ENCODE data around the gene SCN5A. TPM values are rescaled to one million over a fixed set of nuclear protein-coding genes. Genes with fewer than 3 reads are reported as not detected.

Gene SCN5A
- total RNA-seq, 1 donor from 2014 or later, result 4.2 TPM

GRCh38 chr3:38522002-38522401 is 127.5 kb downstream of the SCN5A start:
- Mint-ChIP-seq H3K9me3 (ENCODE audit: low read depth) (no peaks in the 10 kb centered on the region), H3K4me1 (ENCODE audit: low read depth) (peaks cover 4% of the 10 kb centered on the region), H3K36me3 (ENCODE audit: insufficient read depth) (peaks cover 12% of the 10 kb centered on the region), H3K27ac (peak overlapping the region; percentile 20), H3K27me3 (no peaks in the 10 kb centered on the region), H3K4me3 (ENCODE audit: low read depth) (no peak overlapping the region)
- no peak for DNase-seq (ENCODE audit: low spot score, unreplicated experiment)
- no peak for TF ChIP-seq CTCF (IDR thresholded peaks at IDR 0.05; ENCODE audit: unreplicated experiment)

DNA sequence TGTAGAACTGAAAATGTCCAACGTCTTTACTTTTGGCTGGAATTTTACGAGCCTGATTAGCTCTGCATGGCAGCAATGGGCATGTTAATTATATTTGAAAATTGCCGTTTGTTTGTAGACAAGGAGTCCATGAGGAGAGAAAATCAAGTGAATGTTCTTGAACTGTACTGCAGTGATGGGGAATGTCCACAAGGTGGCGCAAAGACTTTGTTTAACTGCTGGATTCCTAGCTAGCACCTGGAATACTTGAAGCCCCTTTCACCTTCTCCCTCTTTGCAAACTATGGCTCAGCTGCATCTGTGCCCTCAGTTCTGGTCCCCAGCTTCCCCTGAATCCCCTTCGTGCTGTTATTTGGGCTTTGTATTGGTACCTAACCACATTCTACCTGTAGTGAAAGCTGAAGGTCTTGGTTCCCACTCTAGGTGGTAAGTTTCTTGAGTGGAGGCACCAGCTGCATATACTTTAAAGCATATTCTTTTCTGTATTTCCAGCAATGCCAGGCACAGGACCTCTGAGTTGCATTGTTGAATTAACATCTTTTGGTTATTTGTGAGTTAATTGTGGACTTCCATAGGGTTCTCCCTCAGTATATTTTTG is 128.0 kb downstream of the SCN5A start:
- Mint-ChIP-seq H3K36me3 (ENCODE audit: insufficient read depth) (peaks cover 14% of the 10 kb centered on the region), H3K27ac (no peak overlapping the region), H3K4me1 (ENCODE audit: low read depth) (peaks cover 4% of the 10 kb centered on the region), H3K9me3 (ENCODE audit: low read depth) (no peaks in the 10 kb centered on the region), H3K27me3 (no peaks in the 10 kb centered on the region), H3K4me3 (ENCODE audit: low read depth) (no peak overlapping the region)
- DNase-seq (ENCODE audit: low spot score, unreplicated experiment), result peak; percentile 59
- TF ChIP-seq CTCF (IDR thresholded peaks at IDR 0.05; ENCODE audit: unreplicated experiment), result peak; percentile 93

DNA sequence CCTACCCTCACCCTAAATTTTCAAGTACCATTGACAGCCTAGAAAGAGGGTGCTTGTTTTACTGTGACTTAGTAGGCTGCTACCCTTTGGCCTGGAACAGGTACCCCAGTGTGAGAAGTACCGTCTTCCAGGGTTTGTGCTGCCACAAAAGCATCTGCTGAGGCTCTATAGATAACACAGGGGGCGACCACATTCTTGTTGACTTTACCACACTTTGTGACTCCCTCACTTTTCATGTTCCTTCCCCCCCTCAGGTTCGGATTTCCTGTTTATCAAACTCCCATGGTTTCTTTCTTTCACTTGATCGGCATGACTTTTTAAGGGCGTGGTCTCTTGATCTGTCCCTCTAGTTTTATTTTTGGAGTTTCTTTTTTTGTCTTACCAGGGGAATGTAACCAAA is 129.8 kb downstream of the SCN5A start:
- DNase-seq (ENCODE audit: low spot score, unreplicated experiment), result no peak
- no peaks in the 10 kb centered on the region for H3K9me3 Mint-ChIP-seq (ENCODE audit: low read depth)
- H3K4me1 Mint-ChIP-seq (ENCODE audit: low read depth), result peaks cover 4% of the 10 kb centered on the region
- H3K36me3 Mint-ChIP-seq (ENCODE audit: insufficient read depth), result peaks cover 7% of the 10 kb centered on the region
- no peak overlapping the region for H3K27ac Mint-ChIP-seq
- no peaks in the 10 kb centered on the region for H3K27me3 Mint-ChIP-seq
- no peak overlapping the region for H3K4me3 Mint-ChIP-seq (ENCODE audit: low read depth)
- TF ChIP-seq CTCF (IDR thresholded peaks at IDR 0.05; ENCODE audit: unreplicated experiment), result no peak

DNA sequence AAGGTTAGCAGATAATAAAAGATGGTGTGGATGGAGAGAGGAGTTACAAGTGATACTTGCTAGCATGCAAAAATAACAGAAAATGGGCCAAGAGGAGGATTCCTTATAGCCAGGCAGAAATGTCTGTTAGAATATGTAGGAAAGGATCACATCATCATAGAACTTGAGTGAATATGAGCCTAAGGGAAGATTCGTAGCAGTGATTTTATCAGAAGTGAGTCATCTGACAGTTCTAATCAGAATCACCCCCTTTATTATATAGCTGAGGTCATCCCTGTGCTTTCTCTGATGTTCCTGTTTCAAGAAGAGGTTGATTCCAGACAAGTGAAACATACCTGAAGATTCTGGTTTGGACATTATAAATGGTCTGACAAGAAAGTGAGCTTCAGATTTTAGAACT is 130.5 kb downstream of the SCN5A start:
- no peak overlapping the region for H3K4me3 Mint-ChIP-seq (ENCODE audit: low read depth)
- H3K27me3 Mint-ChIP-seq, result no peaks in the 10 kb centered on the region
- peaks cover 5% of the 10 kb centered on the region for H3K36me3 Mint-ChIP-seq (ENCODE audit: insufficient read depth)
- TF ChIP-seq CTCF (IDR thresholded peaks at IDR 0.05; ENCODE audit: unreplicated experiment), result no peak
- H3K4me1 Mint-ChIP-seq (ENCODE audit: low read depth), result peaks cover 4% of the 10 kb centered on the region
- H3K27ac Mint-ChIP-seq, result no peak overlapping the region
- H3K9me3 Mint-ChIP-seq (ENCODE audit: low read depth), result no peaks in the 10 kb centered on the region
- DNase-seq (ENCODE audit: low spot score, unreplicated experiment), result no peak

GRCh38 chr3:38516669-38517068 is 132.8 kb downstream of the SCN5A start:
- no peak overlapping the region for H3K27ac Mint-ChIP-seq

More at GRCh38 chr3:38516669-38517068, 132.8 kb downstream of the SCN5A start:
- TF ChIP-seq CTCF (IDR thresholded peaks at IDR 0.05; ENCODE audit: unreplicated experiment), result no peak
- no peaks in the 10 kb centered on the region for H3K9me3 Mint-ChIP-seq (ENCODE audit: low read depth)
- H3K27me3 Mint-ChIP-seq, result no peaks in the 10 kb centered on the region
- no peak for DNase-seq (ENCODE audit: low spot score, unreplicated experiment)
- H3K4me3 Mint-ChIP-seq (ENCODE audit: low read depth), result no peak overlapping the region
- peaks cover 4% of the 10 kb centered on the region for H3K36me3 Mint-ChIP-seq (ENCODE audit: insufficient read depth)
- peaks cover 4% of the 10 kb centered on the region for H3K4me1 Mint-ChIP-seq (ENCODE audit: low read depth)
